ENCODE measurements around the gene PARVB.

DNA sequence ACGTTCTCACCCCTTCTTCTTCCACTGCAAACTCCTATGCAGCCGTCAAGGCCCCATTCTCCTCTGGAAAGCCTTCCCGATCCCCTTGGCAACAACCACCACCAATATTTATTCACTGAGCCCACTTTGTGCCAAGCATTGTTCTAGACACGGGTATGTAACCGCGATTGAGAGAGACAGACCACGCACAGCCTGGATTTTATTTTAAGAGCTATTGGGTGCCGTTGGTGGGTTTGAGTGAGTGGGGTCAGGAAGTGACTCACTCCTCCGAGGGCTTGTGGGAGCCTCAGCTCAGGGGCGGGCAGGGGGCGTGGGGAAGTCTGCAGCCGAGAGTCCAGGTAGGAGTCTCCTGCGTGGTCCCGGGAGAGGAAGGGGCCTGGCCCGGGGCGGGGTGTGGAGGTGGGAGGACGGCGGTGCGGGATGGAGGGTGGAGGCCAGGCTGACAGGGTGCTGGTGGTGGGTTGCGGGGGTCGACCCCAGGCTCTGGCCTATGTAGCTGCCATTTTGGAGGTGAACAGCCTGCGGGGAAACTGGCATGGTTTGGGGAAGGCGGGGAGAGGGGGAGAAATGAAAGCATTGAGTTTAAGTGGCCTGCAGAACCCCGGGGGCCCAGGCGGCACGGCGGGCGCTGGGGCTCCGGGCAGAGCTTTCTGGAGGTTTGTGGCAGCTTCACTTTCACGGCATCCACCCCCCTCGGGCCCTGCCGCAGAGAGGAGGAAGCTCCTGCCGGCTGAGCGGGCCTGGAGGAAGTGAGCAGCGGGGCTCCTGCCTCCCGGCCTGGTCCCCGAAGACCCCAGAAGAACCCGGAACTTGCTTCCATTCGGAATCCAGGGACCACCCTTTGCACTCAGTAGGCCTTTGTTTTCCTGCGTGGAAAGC, 157.2 kb downstream of the PARVB start:
- TF ChIP-seq, protein P1, sequence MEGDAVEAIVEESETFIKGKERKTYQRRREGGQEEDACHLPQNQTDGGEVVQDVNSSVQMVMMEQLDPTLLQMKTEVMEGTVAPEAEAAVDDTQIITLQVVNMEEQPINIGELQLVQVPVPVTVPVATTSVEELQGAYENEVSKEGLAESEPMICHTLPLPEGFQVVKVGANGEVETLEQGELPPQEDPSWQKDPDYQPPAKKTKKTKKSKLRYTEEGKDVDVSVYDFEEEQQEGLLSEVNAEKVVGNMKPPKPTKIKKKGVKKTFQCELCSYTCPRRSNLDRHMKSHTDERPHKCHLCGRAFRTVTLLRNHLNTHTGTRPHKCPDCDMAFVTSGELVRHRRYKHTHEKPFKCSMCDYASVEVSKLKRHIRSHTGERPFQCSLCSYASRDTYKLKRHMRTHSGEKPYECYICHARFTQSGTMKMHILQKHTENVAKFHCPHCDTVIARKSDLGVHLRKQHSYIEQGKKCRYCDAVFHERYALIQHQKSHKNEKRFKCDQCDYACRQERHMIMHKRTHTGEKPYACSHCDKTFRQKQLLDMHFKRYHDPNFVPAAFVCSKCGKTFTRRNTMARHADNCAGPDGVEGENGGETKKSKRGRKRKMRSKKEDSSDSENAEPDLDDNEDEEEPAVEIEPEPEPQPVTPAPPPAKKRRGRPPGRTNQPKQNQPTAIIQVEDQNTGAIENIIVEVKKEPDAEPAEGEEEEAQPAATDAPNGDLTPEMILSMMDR (IDR thresholded peaks at IDR 0.05), result no peak
- TF ChIP-seq POLR2A (IDR thresholded peaks at IDR 0.05), result peak in 1 of 3 donors; percentile 19

All from body of pancreas (tissue), 4 donors.